Keratinocyte (primary cell): Measurements from ENCODE around the gene DCTN3. TPM values are rescaled to one million over a fixed set of nuclear protein-coding genes. Genes with fewer than 3 reads are reported as not detected.

Experiments used
- DNase-seq: peaks from one replicate; pipeline ENCODE4 v3.0.0-alpha.2; 2011; ENCODE audit warnings: low read depth, missing footprints, low spot score
- FAIRE-seq: peaks from 2 replicates; lab custom pipeline; 2011; peaks lifted over from hg19 to GRCh38; lab: Jason Lieb, UNC
- H2AFZ ChIP-seq: 2 replicates; pipeline ENCODE4 v1.6.0; 2012; ENCODE audit warnings: low read length, control low read depth, inconsistent platforms; ENCODE audit not compliant: control insufficient read depth
- H3K27ac ChIP-seq: 2 replicates; pipeline ENCODE4 v1.5.1; 2011; ENCODE audit warnings: low read length; ENCODE audit not compliant: control insufficient read depth, insufficient read depth
- H3K27me3 ChIP-seq: 3 replicates; pipeline ENCODE4 v1.6.0; 2011; ENCODE audit warnings: low read length; ENCODE audit not compliant: control insufficient read depth, insufficient read depth; ENCODE audit errors: extremely low read depth
- H3K36me3 ChIP-seq, 2 experiments: 2 replicates in 1 of 2; 3 replicates in 1 of 2; pipeline ENCODE4 v1.5.1; 2011; ENCODE audit warnings: low read length in 2 of 2, mild to moderate bottlenecking in 1 of 2; ENCODE audit not compliant: control insufficient read depth in 2 of 2, insufficient read depth in 2 of 2; ENCODE audit errors: extremely low read depth in 1 of 2
- H3K4me1 ChIP-seq: 3 replicates; pipeline ENCODE4 v1.5.1; 2011; ENCODE audit warnings: low read length; ENCODE audit not compliant: control insufficient read depth, insufficient read depth; ENCODE audit errors: extremely low read depth
- H3K4me2 ChIP-seq: 3 replicates; pipeline ENCODE4 v1.6.0; 2011; ENCODE audit warnings: low read depth, low read length; ENCODE audit not compliant: control insufficient read depth, insufficient read depth; ENCODE audit errors: extremely low read depth
- H3K4me3 ChIP-seq, 3 experiments: fragments of 200-600 bp in 1 of 3; sonication (generic) in 1 of 3; 2 replicates in 2 of 3; 3 replicates in 1 of 3; pipeline ENCODE4 v1.5.1; 2011 to 2016; ENCODE audit warnings: low read length in 3 of 3, mild to moderate bottlenecking in 3 of 3, control low read depth in 2 of 3, inconsistent platforms in 1 of 3, low read depth in 1 of 3, mixed read lengths in 1 of 3, mixed run types in 1 of 3, moderate library complexity in 1 of 3; ENCODE audit not compliant: control insufficient read depth in 2 of 3, insufficient read depth in 2 of 3; ENCODE audit errors: extremely low read depth in 1 of 3
- H3K79me2 ChIP-seq: 2 replicates; pipeline ENCODE4 v1.6.0; 2012; ENCODE audit warnings: low read length; ENCODE audit not compliant: control insufficient read depth, insufficient read depth
- H3K9ac ChIP-seq: 3 replicates; pipeline ENCODE4 v1.6.0; 2011; ENCODE audit warnings: low read length; ENCODE audit not compliant: control insufficient read depth, insufficient read depth; ENCODE audit errors: extremely low read depth
- H3K9me1 ChIP-seq: 3 replicates; pipeline ENCODE4 v1.6.0; 2011; ENCODE audit warnings: low read length; ENCODE audit not compliant: control insufficient read depth, insufficient read depth; ENCODE audit errors: extremely low read depth
- H3K9me3 ChIP-seq: 2 replicates; pipeline ENCODE4 v1.5.1; 2012; ENCODE audit warnings: low read depth, low read length; ENCODE audit not compliant: control insufficient read depth
- H4K20me1 ChIP-seq: 3 replicates; pipeline ENCODE4 v1.6.0; 2011; ENCODE audit warnings: low read length; ENCODE audit not compliant: control insufficient read depth, insufficient read depth; ENCODE audit errors: extremely low read depth
- EZH2 ChIP-seq: IDR thresholded peaks from one replicate; pipeline ENCODE4 v1.6.1; 2012; ENCODE audit warnings: inconsistent platforms, mild to moderate bottlenecking, low read length, moderate library complexity
- dilution Hi-C: fragments of 300-500 bp; cut with MboI; formaldehyde crosslinking; loops from one replicate; pipeline ENCODE4 v1.7.0; 2020; ENCODE audit warnings: low sequenced_read_pairs; ENCODE audit not compliant: extremely low pct_ligation_motif_present
- polyA plus RNA-seq, 5 experiments: library from polyadenylated mRNA; depleted of rRNA in 3 of 5; stranded (reverse) in 3 of 5; stranded (forward) in 1 of 5; unstranded in 1 of 5; fragments of >200 nt; gene quantifications; 1 replicate in 1 of 5; 2 replicates in 3 of 5; 3 replicates in 1 of 5; pipeline versions ENCODE4 v1.2.1 to v1.2.3, GENCODE V29; 2011 to 2012; ENCODE audit warnings: missing spikeins in 2 of 5, low read depth in 1 of 5, low replicate concordance in 1 of 5
- TF ChIP-seq, protein P1 (sequence below), 3 experiments: IDR thresholded peaks in 1 of 3; conservative IDR thresholded peaks in 1 of 3; optimal IDR thresholded peaks in 1 of 3; 2 replicates in 2 of 3; 3 replicates in 1 of 3; pipeline versions ENCODE3 to v1.5.1; 2011; ENCODE audit warnings: low read length in 3 of 3, mild to moderate bottlenecking in 3 of 3, moderate library complexity in 2 of 3, control low read depth in 1 of 3, inconsistent platforms in 1 of 3; ENCODE audit not compliant: insufficient read depth in 2 of 3; ENCODE audit errors: extremely low read depth in 1 of 3

Gene DCTN3
- polyA plus RNA-seq, 1 donor (not counting 4 experiments of a cell fraction or from before 2014, with no cell fraction given) = 106 TPM

DNA sequence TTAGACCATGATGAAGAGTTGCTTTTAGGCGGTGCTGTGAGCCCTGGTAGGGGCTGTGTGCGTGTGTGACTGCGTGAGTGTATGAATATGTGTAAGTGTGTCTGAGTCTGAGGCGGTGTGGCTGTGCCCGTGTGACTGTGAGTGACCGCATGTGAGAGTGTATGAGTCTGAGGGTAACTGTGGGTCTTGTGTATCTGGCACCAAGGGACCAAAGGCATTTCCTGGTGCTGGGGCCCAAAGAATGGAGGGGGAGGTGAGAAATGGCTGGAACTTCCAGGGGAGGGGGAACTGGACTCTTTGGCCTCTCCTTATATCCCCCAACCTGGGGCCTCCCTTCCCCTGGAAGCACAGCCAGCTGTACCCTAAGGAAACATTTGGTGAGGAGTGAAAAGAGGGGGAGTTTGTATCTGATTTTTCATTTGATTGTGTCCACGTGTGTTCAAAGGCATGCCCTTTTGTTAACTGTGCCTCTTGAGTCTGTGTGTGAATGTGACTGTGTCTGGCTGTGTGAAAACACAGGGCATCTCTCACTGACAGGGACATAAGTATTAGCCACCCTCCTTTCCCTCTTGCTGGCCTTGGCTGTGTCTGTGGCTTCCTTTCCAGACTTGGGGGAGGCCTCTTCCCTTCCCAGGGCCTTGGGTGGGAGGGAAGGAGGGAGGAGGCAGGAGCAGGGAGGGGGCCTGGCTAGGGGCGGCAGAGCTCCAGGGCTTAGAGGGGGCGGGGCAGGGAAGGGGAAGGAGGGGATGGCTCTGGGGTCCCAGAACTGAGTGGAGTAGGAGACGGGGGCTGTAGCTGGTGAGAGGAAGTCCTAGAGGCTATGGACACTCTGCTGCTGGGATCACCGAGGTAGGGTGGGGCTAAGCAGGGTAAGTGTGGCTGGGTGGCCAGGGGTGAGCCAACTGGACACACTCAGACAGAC is 33.1 kb upstream of the DCTN3 start:
- H2AFZ ChIP-seq = no peak overlapping the region
- DNase-seq (no peak), FAIRE-seq (no peak)
- H3K9ac ChIP-seq = no peak overlapping the region
- peaks cover 5% of the 10 kb centered on the region for H3K27me3 ChIP-seq
- no peak overlapping the region for H3K4me2 ChIP-seq
- H3K79me2 ChIP-seq = peaks cover 2% of the 10 kb centered on the region
- H3K27ac ChIP-seq = no peak overlapping the region
- H3K4me3 ChIP-seq = no peak overlapping the region
- H4K20me1 ChIP-seq = no peaks in the 10 kb centered on the region
- H3K4me1 ChIP-seq = peaks cover 19% of the 10 kb centered on the region
- no peaks in the 10 kb centered on the region for H3K9me1 ChIP-seq
- dilution Hi-C loops = no loop called here
- no peak for TF ChIP-seq EZH2
- TF ChIP-seq, protein P1, sequence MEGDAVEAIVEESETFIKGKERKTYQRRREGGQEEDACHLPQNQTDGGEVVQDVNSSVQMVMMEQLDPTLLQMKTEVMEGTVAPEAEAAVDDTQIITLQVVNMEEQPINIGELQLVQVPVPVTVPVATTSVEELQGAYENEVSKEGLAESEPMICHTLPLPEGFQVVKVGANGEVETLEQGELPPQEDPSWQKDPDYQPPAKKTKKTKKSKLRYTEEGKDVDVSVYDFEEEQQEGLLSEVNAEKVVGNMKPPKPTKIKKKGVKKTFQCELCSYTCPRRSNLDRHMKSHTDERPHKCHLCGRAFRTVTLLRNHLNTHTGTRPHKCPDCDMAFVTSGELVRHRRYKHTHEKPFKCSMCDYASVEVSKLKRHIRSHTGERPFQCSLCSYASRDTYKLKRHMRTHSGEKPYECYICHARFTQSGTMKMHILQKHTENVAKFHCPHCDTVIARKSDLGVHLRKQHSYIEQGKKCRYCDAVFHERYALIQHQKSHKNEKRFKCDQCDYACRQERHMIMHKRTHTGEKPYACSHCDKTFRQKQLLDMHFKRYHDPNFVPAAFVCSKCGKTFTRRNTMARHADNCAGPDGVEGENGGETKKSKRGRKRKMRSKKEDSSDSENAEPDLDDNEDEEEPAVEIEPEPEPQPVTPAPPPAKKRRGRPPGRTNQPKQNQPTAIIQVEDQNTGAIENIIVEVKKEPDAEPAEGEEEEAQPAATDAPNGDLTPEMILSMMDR (optimal IDR thresholded peaks at IDR 0.05 in 1 of 3, IDR thresholded peaks at IDR 0.05 in 1 of 3, conservative IDR thresholded peaks at IDR 0.05 in 1 of 3; ENCODE audit: extremely low read depth in 1 of 3, insufficient read depth in 2 of 3, low read length in 3 of 3) = no peak
- H3K36me3 ChIP-seq = peaks cover 2 to 13% of the 10 kb centered on the region in 2 experiments
- H3K9me3 ChIP-seq = no peaks in the 10 kb centered on the region

DNA sequence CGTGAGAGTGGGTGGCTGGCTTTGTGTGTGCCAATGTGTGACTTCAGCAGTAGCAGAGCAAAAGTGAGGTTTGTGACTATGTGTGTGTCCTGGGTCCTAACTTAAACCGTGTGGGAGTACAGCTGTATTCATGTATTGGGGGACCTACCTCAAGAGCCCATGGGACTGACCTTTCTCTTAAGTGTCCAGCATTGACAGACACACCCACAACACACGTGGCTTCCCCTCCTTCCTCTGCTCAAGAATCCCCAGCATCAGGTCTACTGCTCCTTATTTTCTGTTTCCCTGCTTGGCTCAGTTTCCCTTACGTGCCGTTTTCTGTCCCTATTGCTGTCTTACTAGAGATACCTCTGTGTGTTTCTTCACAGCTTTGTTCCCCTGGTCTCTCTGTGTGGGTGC is 32.3 kb upstream of the DCTN3 start:
- FAIRE-seq (no peak), DNase-seq (no peak)
- Histone ChIP-seq H3K9me1 (no peaks in the 10 kb centered on the region), H3K4me3 (peak overlapping the region in 1 of 3 experiments; percentile 66), H3K9me3 (no peaks in the 10 kb centered on the region), H3K79me2 (peaks cover 7% of the 10 kb centered on the region), H3K4me1 (peaks cover 28% of the 10 kb centered on the region), H2AFZ (no peak overlapping the region), H3K27ac (no peak overlapping the region), H3K27me3 (peaks cover 5% of the 10 kb centered on the region), H4K20me1 (no peaks in the 10 kb centered on the region), H3K36me3 (peaks cover 7 to 13% of the 10 kb centered on the region in 2 experiments), H3K4me2 (peak overlapping the region; percentile 92), H3K9ac (no peak overlapping the region)
- dilution Hi-C loops = no loop called here
- no peak for TF ChIP-seq EZH2
- TF ChIP-seq, protein P1 (optimal IDR thresholded peaks at IDR 0.05 in 1 of 3, IDR thresholded peaks at IDR 0.05 in 1 of 3, conservative IDR thresholded peaks at IDR 0.05 in 1 of 3; ENCODE audit: extremely low read depth in 1 of 3, insufficient read depth in 2 of 3, low read length in 3 of 3) = no peak
